ENCODE results near the gene GPR160. TPM values are rescaled to one million over a fixed set of nuclear protein-coding genes. Genes with fewer than 3 reads are reported as not detected.

GPR160 gene
- total and polyA plus RNA-seq, 9 of the 15 experiments (the other 6 are each of a cell fraction or from before 2014, with no cell fraction given): 1.3 to 10.5 (median 8.3) TPM

DNA sequence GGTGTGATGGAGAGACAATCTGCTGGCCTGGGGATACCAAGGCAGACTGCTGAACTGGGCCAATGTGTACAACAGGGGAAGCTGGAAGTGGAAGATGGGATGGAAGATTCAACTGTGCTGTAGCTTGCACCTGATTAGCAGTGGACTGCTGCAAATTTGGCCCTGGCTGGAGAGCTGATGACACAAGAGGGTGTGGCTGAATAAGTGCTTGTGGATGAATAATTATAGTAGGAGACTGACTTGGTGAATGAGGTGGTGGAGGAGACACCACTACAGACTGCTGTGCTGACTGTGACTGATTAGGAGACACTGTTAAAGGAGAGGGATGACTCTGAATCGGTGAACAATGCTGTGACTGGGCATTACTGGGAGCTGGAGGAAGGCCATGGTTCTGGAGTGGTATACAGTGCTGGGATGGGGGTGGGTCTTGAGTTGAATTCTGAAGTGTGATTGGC is 91.2 kb downstream of the GPR160 start (continued):
- TF ChIP-seq MCM2 (IDR thresholded peaks at IDR 0.05; ENCODE audit: low read depth) (no peak), CBX1 (IDR thresholded peaks at IDR 0.05; ENCODE audit: low read depth) (no peak), LCOR (CRISPR knock-in tag; IDR thresholded peaks at IDR 0.05) (no peak), TRIM28 (IDR thresholded peaks at IDR 0.05) (0 out of 2 replicates have a peak, but pooled peaks have one; percentile 22), ZNF785 (CRISPR knock-in tag; IDR thresholded peaks at IDR 0.05) (no peak), JUND (IDR thresholded peaks at IDR 0.05; ENCODE audit: borderline replicate concordance, low read depth, low read length) (peak; percentile 62; the same call in 1 of the 2 replicates), JUND (tag; IDR thresholded peaks at IDR 0.05; ENCODE audit: borderline replicate concordance, low read depth, low read length) (0 out of 3 replicates have a peak, but pooled peaks have one; percentile 18), CEBPB (tag; IDR thresholded peaks at IDR 0.05) (peak; percentile 42; the same call in 1 of the 2 replicates), ARHGAP35 (IDR thresholded peaks at IDR 0.05; ENCODE audit: partially characterized antibody) (no peak), BRD9 (IDR thresholded peaks at IDR 0.05; ENCODE audit: low read depth, partially characterized antibody) (no peak), PHF20 (IDR thresholded peaks at IDR 0.05; ENCODE audit: partially characterized antibody) (no peak), NONO (IDR thresholded peaks at IDR 0.05; ENCODE audit: low read depth in 2 of 2, low read length in 1 of 2) (no peak), POLR3A (IDR thresholded peaks at IDR 0.05; ENCODE audit: borderline replicate concordance, extremely low read depth, insufficient read depth, insufficient read length) (no peak), ARID1B (IDR thresholded peaks at IDR 0.05) (peak; percentile 35), ATF7 (IDR thresholded peaks at IDR 0.05) (peak; percentile 45; the same call in 1 of the 2 replicates), XRCC3 (IDR thresholded peaks at IDR 0.05) (no peak), MAFG (tag; conservative IDR thresholded peaks at IDR 0.05) (peak; percentile 77), CREBBP (IDR thresholded peaks at IDR 0.05; ENCODE audit: low read depth, low read length) (no peak), CTBP1 (IDR thresholded peaks at IDR 0.05; ENCODE audit: borderline replicate concordance) (peak; percentile 33; the same call in 1 of the 2 replicates), HDAC8 (tag; IDR thresholded peaks at IDR 0.05) (no peak), NFXL1 (CRISPR knock-in tag; IDR thresholded peaks at IDR 0.05) (no peak)
- TF ChIP-seq, protein P1, sequence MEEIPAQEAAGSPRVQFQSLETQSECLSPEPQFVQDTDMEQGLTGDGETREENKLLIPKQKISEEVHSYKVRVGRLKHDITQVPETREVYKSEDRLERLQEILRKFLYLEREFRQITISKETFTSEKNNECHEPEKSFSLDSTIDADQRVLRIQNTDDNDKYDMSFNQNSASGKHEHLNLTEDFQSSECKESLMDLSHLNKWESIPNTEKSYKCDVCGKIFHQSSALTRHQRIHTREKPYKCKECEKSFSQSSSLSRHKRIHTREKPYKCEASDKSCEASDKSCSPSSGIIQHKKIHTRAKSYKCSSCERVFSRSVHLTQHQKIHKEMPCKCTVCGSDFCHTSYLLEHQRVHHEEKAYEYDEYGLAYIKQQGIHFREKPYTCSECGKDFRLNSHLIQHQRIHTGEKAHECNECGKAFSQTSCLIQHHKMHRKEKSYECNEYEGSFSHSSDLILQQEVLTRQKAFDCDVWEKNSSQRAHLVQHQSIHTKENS (CRISPR knock-in tag; IDR thresholded peaks at IDR 0.05): no peak
- TF ChIP-seq, protein P2, sequence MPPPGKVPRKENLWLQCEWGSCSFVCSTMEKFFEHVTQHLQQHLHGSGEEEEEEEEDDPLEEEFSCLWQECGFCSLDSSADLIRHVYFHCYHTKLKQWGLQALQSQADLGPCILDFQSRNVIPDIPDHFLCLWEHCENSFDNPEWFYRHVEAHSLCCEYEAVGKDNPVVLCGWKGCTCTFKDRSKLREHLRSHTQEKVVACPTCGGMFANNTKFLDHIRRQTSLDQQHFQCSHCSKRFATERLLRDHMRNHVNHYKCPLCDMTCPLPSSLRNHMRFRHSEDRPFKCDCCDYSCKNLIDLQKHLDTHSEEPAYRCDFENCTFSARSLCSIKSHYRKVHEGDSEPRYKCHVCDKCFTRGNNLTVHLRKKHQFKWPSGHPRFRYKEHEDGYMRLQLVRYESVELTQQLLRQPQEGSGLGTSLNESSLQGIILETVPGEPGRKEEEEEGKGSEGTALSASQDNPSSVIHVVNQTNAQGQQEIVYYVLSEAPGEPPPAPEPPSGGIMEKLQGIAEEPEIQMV (tag; conservative IDR thresholded peaks at IDR 0.05; ENCODE audit: low read depth): peak; percentile 48; the same call in 1 of the 2 replicates
- TF ChIP-seq, protein P3, sequence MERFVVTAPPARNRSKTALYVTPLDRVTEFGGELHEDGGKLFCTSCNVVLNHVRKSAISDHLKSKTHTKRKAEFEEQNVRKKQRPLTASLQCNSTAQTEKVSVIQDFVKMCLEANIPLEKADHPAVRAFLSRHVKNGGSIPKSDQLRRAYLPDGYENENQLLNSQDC (CRISPR knock-in tag; IDR thresholded peaks at IDR 0.05): no peak

Measured in K562 (cell line).